ENCODE results near the gene PLA2G4F. TPM values are rescaled to one million over a fixed set of nuclear protein-coding genes. Genes with fewer than 3 reads are reported as not detected.

Gene PLA2G4F
- total RNA-seq, 4 donors from 2014 or later, result not detected

DNA sequence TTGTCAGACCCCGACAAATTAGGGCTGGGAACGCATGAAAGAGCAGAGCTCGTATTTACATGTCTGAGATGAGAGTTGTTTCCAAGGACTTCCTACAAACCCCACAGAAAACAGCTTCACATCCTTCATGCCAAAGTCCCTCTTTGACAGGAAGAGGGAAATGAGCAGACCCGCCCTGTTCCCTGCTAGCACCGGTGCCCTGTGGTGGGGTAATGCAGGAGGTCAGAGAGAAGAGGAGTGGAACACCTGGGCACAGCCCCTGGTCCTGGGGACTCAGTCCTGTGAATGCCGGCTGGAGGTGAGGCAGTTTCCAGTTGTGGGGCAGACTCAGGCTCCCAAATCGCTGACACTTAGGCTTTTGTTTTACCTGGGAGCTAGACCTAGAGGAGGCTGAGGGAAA is 66.1 kb downstream of the PLA2G4F start:
- 58 to 68% methylated on average over 7 of the region's 7 CpGs for WGBS, 2 donors
- no peak overlapping the region for H3K4me3 ChIP-seq
- TF ChIP-seq CTCF (IDR thresholded peaks at IDR 0.05), result no peak
- TF ChIP-seq POLR2A (IDR thresholded peaks at IDR 0.05), result no peak
- no peaks in the 10 kb centered on the region for H3K36me3 ChIP-seq
- peaks cover 0 to 1% of the 10 kb centered on the region in 2 donors for H3K27me3 ChIP-seq
- no peak overlapping the region for H3K27ac ChIP-seq
- DNase-seq (ENCODE audit: low spot score in 2 of 2), result no peak
- H3K9me3 ChIP-seq, result no peaks in the 10 kb centered on the region
- peaks cover 0 to 11% (median 0%) of the 10 kb centered on the region in 4 donors for H3K4me1 ChIP-seq

DNA sequence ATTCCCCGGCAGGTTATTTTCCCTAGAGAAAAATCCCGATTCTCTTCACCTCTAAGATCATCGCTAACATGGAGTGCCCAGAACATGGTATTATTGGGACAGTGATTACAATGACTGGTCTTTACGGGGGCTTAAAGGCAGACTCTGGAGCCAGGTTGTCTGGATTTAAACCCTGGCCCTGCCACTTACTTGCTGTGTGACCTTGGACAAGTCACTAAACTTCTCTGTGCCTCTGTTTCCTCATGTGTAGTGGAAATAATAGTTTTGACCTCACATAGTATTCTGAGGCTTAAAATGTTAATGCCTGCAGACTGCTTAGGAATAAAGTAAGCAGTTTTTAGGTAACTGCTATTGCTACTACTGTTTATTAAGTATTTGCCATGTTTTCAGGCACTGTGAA is 66.5 kb downstream of the PLA2G4F start:
- 89 to 92% methylated on average over 4 of the region's 4 CpGs for WGBS, 2 donors
- DNase-seq (ENCODE audit: low spot score in 2 of 2), result no peak
- no peak for TF ChIP-seq POLR2A (IDR thresholded peaks at IDR 0.05)
- Histone ChIP-seq H3K4me1 (peaks cover 0 to 11% (median under 1%) of the 10 kb centered on the region in 4 donors), H3K27me3 (peaks cover 0 to 6% of the 10 kb centered on the region in 2 donors), H3K36me3 (no peaks in the 10 kb centered on the region), H3K27ac (no peak overlapping the region), H3K9me3 (no peaks in the 10 kb centered on the region), H3K4me3 (no peak overlapping the region)

Small RNA genes lying within 50 kb of the gene (small RNA-seq; reads per million reads assigned to genes)
- not detected for gene MIR627

Other genes starting within 250 kb of the PLA2G4F start
- 10 to 100 TPM; 13.2 to 31.5 (median 22.0) TPM for gene EHD4, start 184.1 kb downstream of the PLA2G4F start, total RNA-seq
- not detected for gene PLA2G4E, start 135.6 kb downstream of the PLA2G4F start, total RNA-seq
- not detected for gene PLA2G4D, start 62.1 kb downstream of the PLA2G4F start, total RNA-seq
- gene VPS39, start 51.7 kb upstream of the PLA2G4F start, total RNA-seq, result 100 to 1,000 TPM; 133 to 264 (median 205) TPM
- gene GANC, start 116.6 kb upstream of the PLA2G4F start, total RNA-seq, result 10 to 100 TPM; 24.3 to 35.5 (median 34.2) TPM
- 10 to 100 TPM; 51.1 to 58.6 (median 55.7) TPM for gene TMEM87A, start 116.8 kb upstream of the PLA2G4F start, total RNA-seq
- 10 to 100 TPM; 16.1 to 34.9 (median 30.7) TPM for gene CAPN3, start 202.9 kb upstream of the PLA2G4F start, total RNA-seq

All from tibial nerve (tissue), 4 donors.